DOHH2 (cell line): ENCODE data around the gene CDK18.
A peak's percentile ranks its signal among the peaks of the same experiment; 100 is the strongest.

Experiments
- H3F3A ChIP-seq: fragments of 200-600 bp; sonication (generic), shearing (Covaris generic); 2 replicates; pipeline ENCODE4 v1.6.0; 2016; ENCODE audit warnings: antibody characterized with exemption, mild to moderate bottlenecking; ENCODE audit not compliant: control insufficient read depth, insufficient read depth
- H3K27ac ChIP-seq: fragments of 200-600 bp; sonication (generic); 2 replicates; pipeline ENCODE4 v1.5.1; 2014; ENCODE audit warnings: low read depth, mild to moderate bottlenecking, low read length, moderate library complexity
- H3K27me3 ChIP-seq: fragments of 200-600 bp; sonication (generic); 2 replicates; pipeline ENCODE4 v1.6.1; 2014; ENCODE audit warnings: mild to moderate bottlenecking, low read length, mixed read lengths; ENCODE audit not compliant: control insufficient read depth
- H3K36me3 ChIP-seq: fragments of 200-600 bp; sonication (generic); 2 replicates; pipeline ENCODE4 v1.6.1; 2014; ENCODE audit warnings: mild to moderate bottlenecking, low read length, moderate library complexity, mixed read lengths; ENCODE audit not compliant: control insufficient read depth
- H3K4me1 ChIP-seq: fragments of 200-600 bp; sonication (generic); 2 replicates; pipeline ENCODE4 v1.6.1; 2014; ENCODE audit warnings: mild to moderate bottlenecking, low read length, mixed read lengths; ENCODE audit not compliant: control insufficient read depth
- H3K4me2 ChIP-seq: fragments of 200-600 bp; sonication (generic); 2 replicates; pipeline ENCODE4 v1.6.0; 2014; ENCODE audit warnings: mild to moderate bottlenecking, low read length, moderate library complexity
- H3K4me3 ChIP-seq: fragments of 200-600 bp; sonication (generic); 2 replicates; pipeline ENCODE4 v1.5.1; 2014; ENCODE audit warnings: mild to moderate bottlenecking, low read length, mixed read lengths
- H3K79me2 ChIP-seq: fragments of 200-600 bp; sonication (generic); 2 replicates; pipeline ENCODE4 v1.6.1; 2014; ENCODE audit warnings: mild to moderate bottlenecking, low read length, mixed read lengths; ENCODE audit not compliant: control insufficient read depth
- H3K9me2 ChIP-seq: fragments of 200-600 bp; sonication (generic); replicated peaks from 2 replicates; pipeline ENCODE4 v1.6.1; 2014; ENCODE audit warnings: mild to moderate bottlenecking, low read length, mixed read lengths; ENCODE audit not compliant: control insufficient read depth
- H3K9me3 ChIP-seq: fragments of 200-600 bp; sonication (generic); 2 replicates; pipeline ENCODE4 v1.6.1; 2014; ENCODE audit warnings: antibody characterized with exemption, low read length, mixed read lengths; ENCODE audit not compliant: control insufficient read depth, insufficient read depth
- H4K20me1 ChIP-seq: fragments of 200-600 bp; sonication (generic); 2 replicates; pipeline ENCODE4 v1.6.0; 2014; ENCODE audit warnings: low read depth, mild to moderate bottlenecking, antibody characterized with exemption, low read length, moderate library complexity; ENCODE audit not compliant: control insufficient read depth, insufficient read depth
- EZH2phosphoT487 ChIP-seq: fragments of 200-600 bp; sonication (generic); IDR thresholded peaks from 2 replicates; pipeline ENCODE4 v1.6.1; 2017; ENCODE audit warnings: borderline replicate concordance, mild to moderate bottlenecking, antibody characterized with exemption, low read length, moderate library complexity, mixed read lengths
- TF ChIP-seq, protein P1 (sequence below): fragments of 200-600 bp; sonication (generic); IDR thresholded peaks from one replicate; pipeline ENCODE4 v1.5.1; 2014; ENCODE audit warnings: antibody characterized with exemption, mild to moderate bottlenecking, low read depth, low read length; ENCODE audit not compliant: poor library complexity, severe bottlenecking

Gene CDK18

DNA sequence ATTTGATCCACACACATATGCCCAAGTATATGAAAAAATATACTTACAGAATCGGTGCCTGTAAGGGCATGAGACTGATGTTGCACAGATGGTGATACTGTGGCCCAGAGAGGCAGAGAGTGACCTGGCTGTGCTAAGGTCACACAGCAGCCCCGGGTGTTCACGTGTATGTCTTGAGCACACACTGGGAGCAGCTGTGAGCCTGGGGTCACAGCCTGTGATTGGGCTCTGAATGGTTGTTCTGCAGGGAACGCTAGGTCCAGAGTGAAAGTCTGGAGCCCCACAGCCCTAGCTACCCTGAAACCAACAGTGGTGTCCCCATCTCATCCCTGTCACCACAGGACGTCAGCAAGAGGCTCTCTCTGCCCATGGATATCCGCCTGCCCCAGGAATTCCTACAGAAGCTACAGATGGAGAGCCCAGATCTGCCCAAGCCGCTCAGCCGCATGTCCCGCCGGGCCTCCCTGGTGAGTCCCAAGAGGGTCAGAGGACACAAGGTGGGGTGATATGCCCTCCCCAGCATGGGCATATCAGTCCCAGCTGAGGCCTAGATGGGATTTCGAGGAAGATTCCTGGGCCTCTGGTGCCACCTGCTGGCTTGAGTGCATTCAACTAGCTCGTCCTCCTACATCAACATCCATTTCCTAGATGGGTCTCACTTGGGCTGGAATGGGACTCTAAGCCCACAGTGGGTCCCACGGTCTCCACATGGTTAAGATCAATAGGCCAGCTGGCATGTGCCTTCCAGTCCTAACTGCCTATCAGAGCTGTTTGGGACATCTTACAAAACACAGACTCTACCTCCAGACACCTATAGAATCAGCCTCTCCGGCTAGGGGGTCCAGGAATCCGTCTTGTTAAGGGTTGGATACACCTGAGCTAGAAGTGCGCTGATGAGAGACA, 19.7 kb downstream of the CDK18 start:
- TF ChIP-seq, protein P1, sequence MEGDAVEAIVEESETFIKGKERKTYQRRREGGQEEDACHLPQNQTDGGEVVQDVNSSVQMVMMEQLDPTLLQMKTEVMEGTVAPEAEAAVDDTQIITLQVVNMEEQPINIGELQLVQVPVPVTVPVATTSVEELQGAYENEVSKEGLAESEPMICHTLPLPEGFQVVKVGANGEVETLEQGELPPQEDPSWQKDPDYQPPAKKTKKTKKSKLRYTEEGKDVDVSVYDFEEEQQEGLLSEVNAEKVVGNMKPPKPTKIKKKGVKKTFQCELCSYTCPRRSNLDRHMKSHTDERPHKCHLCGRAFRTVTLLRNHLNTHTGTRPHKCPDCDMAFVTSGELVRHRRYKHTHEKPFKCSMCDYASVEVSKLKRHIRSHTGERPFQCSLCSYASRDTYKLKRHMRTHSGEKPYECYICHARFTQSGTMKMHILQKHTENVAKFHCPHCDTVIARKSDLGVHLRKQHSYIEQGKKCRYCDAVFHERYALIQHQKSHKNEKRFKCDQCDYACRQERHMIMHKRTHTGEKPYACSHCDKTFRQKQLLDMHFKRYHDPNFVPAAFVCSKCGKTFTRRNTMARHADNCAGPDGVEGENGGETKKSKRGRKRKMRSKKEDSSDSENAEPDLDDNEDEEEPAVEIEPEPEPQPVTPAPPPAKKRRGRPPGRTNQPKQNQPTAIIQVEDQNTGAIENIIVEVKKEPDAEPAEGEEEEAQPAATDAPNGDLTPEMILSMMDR = peak; percentile 83
- TF ChIP-seq EZH2phosphoT487 = no peak
- Histone ChIP-seq H3K79me2 (no peaks in the 10 kb centered on the region), H3K4me3 (no peak overlapping the region), H3K4me1 (peaks cover 2% of the 10 kb centered on the region), H3K4me2 (no peak overlapping the region), H3K36me3 (no peaks in the 10 kb centered on the region), H3K9me3 (no peaks in the 10 kb centered on the region), H3K27me3 (peaks cover 4% of the 10 kb centered on the region; the same call in 1 of the 2 replicates), H4K20me1 (no peaks in the 10 kb centered on the region), H3K9me2 (no peaks in the 10 kb centered on the region), H3F3A (no peaks in the 10 kb centered on the region), H3K27ac (no peak overlapping the region)

DNA sequence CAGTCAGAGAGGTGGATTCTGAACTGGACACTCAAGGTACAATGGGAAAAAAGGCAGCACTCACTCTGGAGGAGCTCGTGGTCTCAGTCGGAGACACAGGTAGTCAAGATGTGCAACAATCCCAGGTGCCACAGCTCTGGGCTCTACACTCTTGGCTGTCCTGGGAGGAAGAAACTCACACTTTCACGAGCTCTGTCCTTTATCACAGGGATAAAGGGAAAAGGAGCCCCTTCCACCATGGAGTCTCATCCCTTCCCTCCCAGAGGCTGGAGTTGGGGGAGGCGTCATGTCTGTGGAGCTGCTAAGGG, 20.3 kb downstream of the CDK18 start:
- H4K20me1 ChIP-seq = no peaks in the 10 kb centered on the region
- no peaks in the 10 kb centered on the region for H3K36me3 ChIP-seq
- H3K27ac ChIP-seq = no peak overlapping the region
- H3K79me2 ChIP-seq = no peaks in the 10 kb centered on the region
- H3K4me2 ChIP-seq = no peak overlapping the region
- H3K9me2 ChIP-seq = no peaks in the 10 kb centered on the region
- H3K9me3 ChIP-seq = no peaks in the 10 kb centered on the region
- H3K27me3 ChIP-seq = peaks cover 10% of the 10 kb centered on the region; the same call in 1 of the 2 replicates
- H3K4me3 ChIP-seq = no peak overlapping the region
- peaks cover 6% of the 10 kb centered on the region for H3K4me1 ChIP-seq
- no peaks in the 10 kb centered on the region for H3F3A ChIP-seq
- TF ChIP-seq, protein P1 = no peak
- TF ChIP-seq EZH2phosphoT487 = no peak

DNA sequence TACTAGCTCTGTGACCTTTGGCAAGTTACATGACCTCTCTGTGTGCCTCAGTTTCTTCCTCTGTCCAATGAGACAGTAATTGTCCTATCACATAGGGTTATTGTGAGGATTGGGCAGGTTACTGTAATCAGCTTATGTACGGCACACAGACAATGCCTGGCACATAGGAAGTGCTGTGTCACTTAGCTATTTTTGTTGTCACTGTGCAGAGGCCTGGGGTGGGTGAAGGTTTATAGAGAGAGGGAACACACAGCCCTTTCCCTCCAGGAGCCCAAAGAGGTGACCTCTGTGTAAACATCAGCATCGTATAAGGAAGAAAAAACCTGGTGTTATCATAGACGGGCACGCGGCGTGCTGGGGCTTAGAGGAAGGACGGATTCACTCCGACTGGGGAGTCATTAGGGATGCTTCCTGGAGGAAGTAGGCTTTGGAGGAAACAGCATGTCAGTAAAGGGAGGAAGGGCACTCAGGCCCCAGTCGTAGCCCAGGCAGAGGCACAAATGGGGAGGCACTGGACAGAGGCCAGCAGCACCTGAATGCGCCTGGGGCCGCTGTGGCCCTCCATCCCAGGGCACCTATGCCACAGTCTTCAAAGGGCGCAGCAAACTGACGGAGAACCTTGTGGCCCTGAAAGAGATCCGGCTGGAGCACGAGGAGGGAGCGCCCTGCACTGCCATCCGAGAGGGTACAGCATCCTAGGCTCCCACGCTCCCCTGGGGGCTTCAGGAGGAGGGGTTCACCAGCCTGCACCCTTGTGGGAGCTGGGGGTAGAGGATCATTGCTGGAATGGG, 21.2 kb downstream of the CDK18 start:
- Histone ChIP-seq H3K9me2 (no peaks in the 10 kb centered on the region), H3K9me3 (no peaks in the 10 kb centered on the region), H3K4me2 (no peak overlapping the region), H3K4me1 (peaks cover 6% of the 10 kb centered on the region), H4K20me1 (no peaks in the 10 kb centered on the region), H3K4me3 (no peak overlapping the region), H3F3A (no peaks in the 10 kb centered on the region), H3K79me2 (no peaks in the 10 kb centered on the region), H3K27me3 (peaks cover 13% of the 10 kb centered on the region; the same call in 1 of the 2 replicates), H3K27ac (no peak overlapping the region), H3K36me3 (no peaks in the 10 kb centered on the region)
- TF ChIP-seq, protein P1 = no peak
- no peak for TF ChIP-seq EZH2phosphoT487
